Measurements from ENCODE around the gene SUCO.

SUCO gene, protein sequence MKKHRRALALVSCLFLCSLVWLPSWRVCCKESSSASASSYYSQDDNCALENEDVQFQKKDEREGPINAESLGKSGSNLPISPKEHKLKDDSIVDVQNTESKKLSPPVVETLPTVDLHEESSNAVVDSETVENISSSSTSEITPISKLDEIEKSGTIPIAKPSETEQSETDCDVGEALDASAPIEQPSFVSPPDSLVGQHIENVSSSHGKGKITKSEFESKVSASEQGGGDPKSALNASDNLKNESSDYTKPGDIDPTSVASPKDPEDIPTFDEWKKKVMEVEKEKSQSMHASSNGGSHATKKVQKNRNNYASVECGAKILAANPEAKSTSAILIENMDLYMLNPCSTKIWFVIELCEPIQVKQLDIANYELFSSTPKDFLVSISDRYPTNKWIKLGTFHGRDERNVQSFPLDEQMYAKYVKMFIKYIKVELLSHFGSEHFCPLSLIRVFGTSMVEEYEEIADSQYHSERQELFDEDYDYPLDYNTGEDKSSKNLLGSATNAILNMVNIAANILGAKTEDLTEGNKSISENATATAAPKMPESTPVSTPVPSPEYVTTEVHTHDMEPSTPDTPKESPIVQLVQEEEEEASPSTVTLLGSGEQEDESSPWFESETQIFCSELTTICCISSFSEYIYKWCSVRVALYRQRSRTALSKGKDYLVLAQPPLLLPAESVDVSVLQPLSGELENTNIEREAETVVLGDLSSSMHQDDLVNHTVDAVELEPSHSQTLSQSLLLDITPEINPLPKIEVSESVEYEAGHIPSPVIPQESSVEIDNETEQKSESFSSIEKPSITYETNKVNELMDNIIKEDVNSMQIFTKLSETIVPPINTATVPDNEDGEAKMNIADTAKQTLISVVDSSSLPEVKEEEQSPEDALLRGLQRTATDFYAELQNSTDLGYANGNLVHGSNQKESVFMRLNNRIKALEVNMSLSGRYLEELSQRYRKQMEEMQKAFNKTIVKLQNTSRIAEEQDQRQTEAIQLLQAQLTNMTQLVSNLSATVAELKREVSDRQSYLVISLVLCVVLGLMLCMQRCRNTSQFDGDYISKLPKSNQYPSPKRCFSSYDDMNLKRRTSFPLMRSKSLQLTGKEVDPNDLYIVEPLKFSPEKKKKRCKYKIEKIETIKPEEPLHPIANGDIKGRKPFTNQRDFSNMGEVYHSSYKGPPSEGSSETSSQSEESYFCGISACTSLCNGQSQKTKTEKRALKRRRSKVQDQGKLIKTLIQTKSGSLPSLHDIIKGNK (N-terminal part only)

DNA sequence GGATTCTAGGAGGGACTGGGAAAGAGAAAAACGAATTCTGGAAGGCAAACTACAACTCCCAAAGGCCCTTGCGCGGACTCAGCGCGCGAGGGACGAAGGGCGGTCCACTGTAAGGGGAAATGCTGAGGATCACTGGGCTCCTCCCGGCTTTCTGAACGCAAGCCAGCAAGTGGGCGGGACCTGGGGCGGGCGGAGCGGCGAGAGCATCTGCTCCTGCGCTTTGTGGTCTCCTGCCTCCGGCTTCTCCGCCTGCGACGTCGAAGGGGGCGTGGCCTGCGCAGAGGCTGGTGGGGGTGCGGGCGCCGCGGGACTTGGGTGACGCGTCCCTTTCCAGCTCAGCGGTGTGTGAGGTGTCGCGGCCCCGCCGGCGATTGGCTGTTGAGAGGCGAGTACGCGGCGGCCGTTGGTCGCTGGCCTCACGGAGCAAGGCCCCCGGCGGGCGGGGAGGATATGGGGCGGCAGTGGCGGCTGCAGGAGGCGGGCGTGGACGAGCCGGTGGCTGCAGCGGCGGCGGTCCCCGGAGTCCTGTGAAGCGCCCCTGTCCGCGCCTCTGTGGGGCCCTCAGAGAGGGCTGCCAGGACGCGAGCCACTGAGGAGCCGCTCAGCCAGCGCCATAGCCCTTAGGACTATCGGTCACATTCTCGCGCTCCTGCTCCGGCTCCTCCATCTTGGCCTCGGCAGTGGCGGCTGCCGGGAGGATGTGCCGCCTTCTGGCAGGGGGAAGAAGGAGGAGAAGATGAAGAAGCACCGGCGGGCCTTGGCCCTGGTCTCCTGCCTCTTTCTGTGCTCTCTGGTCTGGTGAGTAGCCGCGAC is at the start of gene SUCO:
Gene SUCO (plus strand): TSS at position 451 of the 813 bp plus-strand sequence. CDS start 286 bp downstream, at position 737.
- peak within 1 kb of the TSS; percentile 96 for H3K4me3 ChIP-seq (ENCODE audit: low read depth, low read length)
- peak within 1 kb of the TSS; percentile 90 for H2AFZ ChIP-seq (ENCODE audit: low read length, unreplicated experiment)
- no peaks in the 10 kb centered on the region for H3K27me3 ChIP-seq (ENCODE audit: insufficient read depth, low read length)
- peak within 1 kb of the TSS; percentile 83 for H3K27ac ChIP-seq (ENCODE audit: low read depth, low read length)
- no peaks in the 10 kb centered on the region for H3K36me3 ChIP-seq (ENCODE audit: insufficient read depth, low read length)
- H3K79me2 ChIP-seq (ENCODE audit: control insufficient read depth, insufficient read depth, low read length, unreplicated experiment), result peaks cover 46% of the 10 kb centered on the region
- H3K4me1 ChIP-seq (ENCODE audit: control insufficient read depth, insufficient read depth, low read length, unreplicated experiment), result peaks cover 42% of the 10 kb centered on the region

DNA sequence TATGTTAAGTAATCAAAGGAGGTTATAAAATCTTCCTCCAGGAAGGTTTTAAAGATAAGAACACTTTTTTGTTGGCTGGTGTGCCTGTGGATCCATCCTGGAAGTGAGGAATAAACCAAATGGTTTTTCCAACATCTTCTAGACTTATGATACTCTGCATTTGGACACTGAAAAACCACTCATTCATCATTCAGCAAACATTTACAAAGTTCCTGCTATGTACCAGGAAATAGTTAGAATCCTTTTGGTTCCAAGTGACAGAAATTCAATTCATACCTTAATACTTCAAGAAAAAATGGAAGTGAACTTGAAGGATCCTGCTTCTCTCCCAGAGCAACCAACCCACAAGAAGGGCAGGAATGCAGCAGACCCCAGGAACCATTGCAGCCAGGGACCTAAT is 49.5 kb upstream of the SUCO start:
- Histone ChIP-seq H2AFZ (ENCODE audit: low read length, unreplicated experiment) (no peak overlapping the region), H3K4me1 (ENCODE audit: control insufficient read depth, insufficient read depth, low read length, unreplicated experiment) (no peaks in the 10 kb centered on the region)

DNA sequence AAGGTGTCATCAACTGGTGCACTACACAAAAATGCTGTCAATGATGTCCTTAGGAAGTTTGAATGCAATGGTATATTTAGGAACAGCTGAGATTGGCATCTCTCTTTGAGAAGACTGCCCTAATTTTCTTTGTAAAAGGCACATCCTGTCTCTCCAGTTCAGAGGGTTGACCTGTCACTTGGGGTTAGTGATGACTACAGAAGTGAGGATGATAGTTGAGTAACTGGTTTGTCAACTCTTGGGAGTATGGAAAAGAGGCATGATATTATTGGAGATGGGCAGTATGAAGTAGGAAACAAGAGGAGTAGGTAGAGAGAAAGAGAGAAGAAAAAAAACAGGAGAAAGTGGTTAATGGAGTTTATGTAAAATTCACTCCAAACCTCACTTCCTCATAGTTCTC is 48.7 kb upstream of the SUCO start:
- Histone ChIP-seq H3K27me3 (ENCODE audit: insufficient read depth, low read length) (peaks cover 88% of the 10 kb centered on the region), H3K79me2 (ENCODE audit: control insufficient read depth, insufficient read depth, low read length, unreplicated experiment) (no peaks in the 10 kb centered on the region), H3K36me3 (ENCODE audit: insufficient read depth, low read length) (no peaks in the 10 kb centered on the region), H3K4me3 (ENCODE audit: low read depth, low read length) (no peak overlapping the region), H2AFZ (ENCODE audit: low read length, unreplicated experiment) (no peak overlapping the region), H3K27ac (ENCODE audit: low read depth, low read length) (no peak overlapping the region), H3K4me1 (ENCODE audit: control insufficient read depth, insufficient read depth, low read length, unreplicated experiment) (no peaks in the 10 kb centered on the region)

More for the DNA sequence above, 49.5 kb upstream of the SUCO start:
- H3K27ac ChIP-seq (ENCODE audit: low read depth, low read length), result no peak overlapping the region
- no peak overlapping the region for H3K4me3 ChIP-seq (ENCODE audit: low read depth, low read length)
- H3K27me3 ChIP-seq (ENCODE audit: insufficient read depth, low read length), result peaks cover 81% of the 10 kb centered on the region
- no peaks in the 10 kb centered on the region for H3K79me2 ChIP-seq (ENCODE audit: control insufficient read depth, insufficient read depth, low read length, unreplicated experiment)
- H3K36me3 ChIP-seq (ENCODE audit: insufficient read depth, low read length), result no peaks in the 10 kb centered on the region

DNA sequence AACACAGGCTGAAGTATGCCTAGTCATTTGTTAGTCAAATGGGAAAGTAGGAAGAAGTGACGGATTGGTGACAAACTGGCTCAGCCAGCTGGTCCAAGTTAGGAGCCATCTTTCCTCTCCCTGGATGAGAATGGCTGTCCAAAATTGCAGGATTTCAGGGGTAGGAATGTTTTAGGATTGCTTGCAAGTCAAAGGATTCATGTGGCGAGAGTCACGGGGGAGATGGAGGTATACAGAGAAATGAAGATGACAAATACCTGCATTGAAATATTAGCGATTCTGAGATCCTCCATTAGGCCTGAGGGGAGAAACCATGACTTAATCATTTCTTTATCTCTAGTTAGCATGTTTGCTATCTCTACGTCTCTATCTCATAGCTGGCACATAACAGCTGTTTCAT is 47.3 kb upstream of the SUCO start:
- no peaks in the 10 kb centered on the region for H3K4me1 ChIP-seq (ENCODE audit: control insufficient read depth, insufficient read depth, low read length, unreplicated experiment)
- H2AFZ ChIP-seq (ENCODE audit: low read length, unreplicated experiment), result no peak overlapping the region
- H3K36me3 ChIP-seq (ENCODE audit: insufficient read depth, low read length), result no peaks in the 10 kb centered on the region
- no peak overlapping the region for H3K27ac ChIP-seq (ENCODE audit: low read depth, low read length)
- no peak overlapping the region for H3K4me3 ChIP-seq (ENCODE audit: low read depth, low read length)
- H3K27me3 ChIP-seq (ENCODE audit: insufficient read depth, low read length), result peaks cover 95% of the 10 kb centered on the region
- no peaks in the 10 kb centered on the region for H3K79me2 ChIP-seq (ENCODE audit: control insufficient read depth, insufficient read depth, low read length, unreplicated experiment)

DNA sequence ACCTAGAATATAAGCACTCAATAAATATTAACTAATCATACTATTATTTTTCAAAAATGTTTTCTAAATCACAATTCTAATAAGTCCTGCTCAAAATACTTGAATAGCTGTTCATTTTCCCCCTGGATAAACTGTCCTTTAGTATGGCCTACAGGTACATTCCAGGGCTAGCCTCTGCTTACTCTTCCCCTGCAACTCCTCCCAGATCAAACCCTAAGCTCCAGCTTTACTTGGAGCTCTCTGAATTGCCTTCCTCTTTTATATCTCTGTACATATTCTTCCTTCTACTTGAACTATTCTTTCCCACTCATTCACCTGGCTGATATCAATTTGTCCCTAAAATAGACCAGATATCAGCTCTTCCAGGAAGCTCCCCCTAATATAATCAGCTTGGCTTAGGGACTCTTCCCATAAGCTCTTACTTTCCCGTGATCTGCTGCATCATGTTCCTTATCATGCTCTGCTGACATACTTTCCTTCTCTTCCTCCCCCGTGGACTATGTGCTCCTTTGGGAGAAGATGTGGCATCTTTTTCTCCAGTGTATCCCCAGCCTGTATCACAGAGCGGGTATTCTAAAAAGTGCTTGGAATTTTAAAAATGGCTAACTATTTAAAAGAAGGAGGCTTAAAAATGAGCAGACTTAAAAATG is 46.0 kb upstream of the SUCO start:
- H3K4me1 ChIP-seq (ENCODE audit: control insufficient read depth, insufficient read depth, low read length, unreplicated experiment), result no peaks in the 10 kb centered on the region
- H3K4me3 ChIP-seq (ENCODE audit: low read depth, low read length), result no peak overlapping the region
- no peak overlapping the region for H2AFZ ChIP-seq (ENCODE audit: low read length, unreplicated experiment)
- H3K36me3 ChIP-seq (ENCODE audit: insufficient read depth, low read length), result no peaks in the 10 kb centered on the region
- H3K27me3 ChIP-seq (ENCODE audit: insufficient read depth, low read length), result peaks cover 95% of the 10 kb centered on the region
- no peaks in the 10 kb centered on the region for H3K79me2 ChIP-seq (ENCODE audit: control insufficient read depth, insufficient read depth, low read length, unreplicated experiment)
- no peak overlapping the region for H3K27ac ChIP-seq (ENCODE audit: low read depth, low read length)

DNA sequence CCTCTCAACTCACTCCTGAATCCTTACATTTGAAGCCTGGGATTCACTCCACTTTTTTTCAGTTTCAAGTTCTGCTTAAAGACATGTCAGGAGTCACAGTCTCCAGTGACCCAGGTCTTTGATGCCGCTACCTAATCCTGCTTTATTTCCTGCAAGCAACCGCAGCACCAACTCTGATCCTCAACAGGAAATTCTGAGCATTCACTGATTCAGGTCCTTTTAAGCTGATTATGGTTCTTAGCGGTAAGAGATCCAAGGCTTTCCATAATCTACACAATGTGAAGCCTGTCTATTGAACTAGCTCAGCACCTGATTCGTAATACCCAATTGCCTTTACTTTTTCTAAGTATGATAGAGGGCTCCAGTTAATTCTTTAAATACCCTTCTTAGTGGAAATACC is 45.4 kb upstream of the SUCO start:
- H3K27ac ChIP-seq (ENCODE audit: low read depth, low read length), result no peak overlapping the region
- H3K4me1 ChIP-seq (ENCODE audit: control insufficient read depth, insufficient read depth, low read length, unreplicated experiment), result no peaks in the 10 kb centered on the region
- H3K27me3 ChIP-seq (ENCODE audit: insufficient read depth, low read length), result peaks cover 93% of the 10 kb centered on the region
- no peaks in the 10 kb centered on the region for H3K79me2 ChIP-seq (ENCODE audit: control insufficient read depth, insufficient read depth, low read length, unreplicated experiment)
- H3K4me3 ChIP-seq (ENCODE audit: low read depth, low read length), result no peak overlapping the region
- H2AFZ ChIP-seq (ENCODE audit: low read length, unreplicated experiment), result no peak overlapping the region
- H3K36me3 ChIP-seq (ENCODE audit: insufficient read depth, low read length), result no peaks in the 10 kb centered on the region

DNA sequence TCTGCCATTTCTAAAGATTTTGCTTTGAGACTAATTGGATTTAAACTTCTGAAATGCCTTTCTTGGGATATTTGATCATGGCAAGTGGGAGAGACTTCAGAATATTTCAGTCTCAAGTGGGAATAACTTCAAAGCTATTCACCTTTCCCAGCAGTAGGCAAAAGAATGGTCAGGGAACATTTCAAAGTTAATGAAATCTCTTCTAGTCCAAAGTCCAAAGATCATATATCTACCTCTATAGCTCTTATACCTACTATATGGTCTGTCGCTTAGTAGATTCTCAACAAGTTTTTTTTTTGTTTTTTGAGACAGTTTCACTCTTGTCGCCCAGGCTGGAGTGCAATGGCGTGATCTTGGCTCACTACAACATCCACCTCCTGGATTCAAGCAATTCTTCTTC is 44.6 kb upstream of the SUCO start:
- peaks cover 85% of the 10 kb centered on the region for H3K27me3 ChIP-seq (ENCODE audit: insufficient read depth, low read length)
- H2AFZ ChIP-seq (ENCODE audit: low read length, unreplicated experiment), result no peak overlapping the region
- no peaks in the 10 kb centered on the region for H3K4me1 ChIP-seq (ENCODE audit: control insufficient read depth, insufficient read depth, low read length, unreplicated experiment)
- no peak overlapping the region for H3K27ac ChIP-seq (ENCODE audit: low read depth, low read length)
- no peak overlapping the region for H3K4me3 ChIP-seq (ENCODE audit: low read depth, low read length)
- no peaks in the 10 kb centered on the region for H3K79me2 ChIP-seq (ENCODE audit: control insufficient read depth, insufficient read depth, low read length, unreplicated experiment)
- no peaks in the 10 kb centered on the region for H3K36me3 ChIP-seq (ENCODE audit: insufficient read depth, low read length)

DNA sequence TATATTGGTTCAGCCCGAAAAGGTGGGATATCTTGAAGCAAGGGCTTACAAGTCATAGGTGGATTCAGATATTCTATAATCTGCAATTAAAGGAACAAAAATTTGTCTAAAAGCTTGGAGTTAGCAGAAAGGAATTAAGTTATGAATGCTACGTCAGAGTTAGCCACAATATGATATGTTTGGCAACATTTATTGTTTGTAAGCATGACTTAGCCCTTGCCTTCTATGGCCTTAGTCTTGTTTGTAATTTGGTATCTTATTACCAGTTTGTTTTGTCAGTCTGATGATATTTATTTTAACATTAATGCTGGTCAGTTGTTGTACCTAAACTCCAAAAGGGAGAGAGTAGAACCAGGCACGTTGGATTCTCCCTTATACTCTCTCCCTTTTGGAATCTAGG is 43.1 kb upstream of the SUCO start:
- Histone ChIP-seq H3K27me3 (ENCODE audit: insufficient read depth, low read length) (peaks cover 71% of the 10 kb centered on the region), H3K27ac (ENCODE audit: low read depth, low read length) (no peak overlapping the region), H3K79me2 (ENCODE audit: control insufficient read depth, insufficient read depth, low read length, unreplicated experiment) (no peaks in the 10 kb centered on the region), H2AFZ (ENCODE audit: low read length, unreplicated experiment) (no peak overlapping the region), H3K36me3 (ENCODE audit: insufficient read depth, low read length) (no peaks in the 10 kb centered on the region), H3K4me3 (ENCODE audit: low read depth, low read length) (no peak overlapping the region), H3K4me1 (ENCODE audit: control insufficient read depth, insufficient read depth, low read length, unreplicated experiment) (no peaks in the 10 kb centered on the region)

DNA sequence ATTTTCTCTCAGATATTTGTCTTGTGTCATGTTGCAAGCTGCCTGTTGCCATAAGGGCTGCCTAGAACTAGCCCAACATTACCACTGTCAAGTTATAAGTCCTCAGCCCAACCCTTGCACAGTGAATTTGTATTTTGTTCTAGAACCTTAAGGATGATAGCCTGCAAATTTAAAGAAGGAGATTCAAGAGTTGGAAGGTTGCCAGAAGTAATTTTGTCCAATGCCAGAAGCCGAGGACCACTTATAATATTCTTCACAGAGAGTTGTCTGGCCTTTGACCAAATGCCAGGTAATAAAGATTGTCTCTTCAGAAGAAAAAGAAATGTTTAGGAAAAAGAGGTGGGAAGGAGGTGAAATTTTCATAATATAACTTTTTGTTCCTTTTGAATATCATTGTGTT is 40.5 kb upstream of the SUCO start:
- H3K27me3 ChIP-seq (ENCODE audit: insufficient read depth, low read length), result peaks cover 47% of the 10 kb centered on the region
- no peaks in the 10 kb centered on the region for H3K4me1 ChIP-seq (ENCODE audit: control insufficient read depth, insufficient read depth, low read length, unreplicated experiment)
- H3K27ac ChIP-seq (ENCODE audit: low read depth, low read length), result no peak overlapping the region
- H3K79me2 ChIP-seq (ENCODE audit: control insufficient read depth, insufficient read depth, low read length, unreplicated experiment), result no peaks in the 10 kb centered on the region
- H2AFZ ChIP-seq (ENCODE audit: low read length, unreplicated experiment), result no peak overlapping the region
- H3K36me3 ChIP-seq (ENCODE audit: insufficient read depth, low read length), result no peaks in the 10 kb centered on the region
- H3K4me3 ChIP-seq (ENCODE audit: low read depth, low read length), result no peak overlapping the region
